ENCODE measurements around the gene PKDREJ. TPM values are rescaled to one million over a fixed set of nuclear protein-coding genes. Genes with fewer than 3 reads are reported as not detected.

PKDREJ gene
- total and polyA plus RNA-seq, 2 experiments from 2014 or later: 0.04 TPM; not detected in 1

- peaks cover 6% of the 10 kb centered on the region; the same call in 1 of the 2 replicates for H3K4me1 ChIP-seq (ENCODE audit: insufficient read depth)
- in situ Hi-C loops (cut with MboI): no loop called here
- no peak for TF ChIP-seq EZH2 (IDR thresholded peaks at IDR 0.05; ENCODE audit: insufficient read depth, poor library complexity, severe bottlenecking)
- TF ChIP-seq EZH2phosphoT487 (IDR thresholded peaks at IDR 0.05; ENCODE audit: insufficient read depth, low read depth): no peak
- H4K20me1 ChIP-seq (ENCODE audit: insufficient read depth): no peaks in the 10 kb centered on the region
- H3K9me2 ChIP-seq (ENCODE audit: insufficient read depth): no peaks in the 10 kb centered on the region
- H2AFZ ChIP-seq: no peak overlapping the region
- 87 to 88% methylated on average over 12 of the region's 12 CpGs for WGBS, 2 experiments (ENCODE audit: low coverage in 1 of 2, low lambda C conversion rate in 2 of 2, missing lambda C conversion rate in 2 of 2)
- no peak for DNase-seq
- H3K9me3 ChIP-seq (ENCODE audit: low read depth): no peaks in the 10 kb centered on the region
- H3K36me3 ChIP-seq (ENCODE audit: low read depth): peaks cover 18% of the 10 kb centered on the region
- H3K4me3 ChIP-seq: no peak overlapping the region
- H3K4me2 ChIP-seq (ENCODE audit: unreplicated experiment): no peak overlapping the region
- no peaks in the 10 kb centered on the region for H3K27me3 ChIP-seq (replicated peaks; ENCODE audit: insufficient read depth)
- H3F3A ChIP-seq (ENCODE audit: insufficient read depth): no peaks in the 10 kb centered on the region
- no peaks in the 10 kb centered on the region for H3K79me2 ChIP-seq (ENCODE audit: insufficient read depth)
- no peak overlapping the region for H3K9ac ChIP-seq
- no peak overlapping the region for H3K27ac ChIP-seq
Measured at GRCh38 chr22:46273432-46274148, 10.4 kb upstream of the PKDREJ start.

GRCh38 chr22:46272762-46273431 is 9.8 kb upstream of the PKDREJ start:
- Histone ChIP-seq H4K20me1 (ENCODE audit: insufficient read depth) (no peaks in the 10 kb centered on the region), H3K9me3 (ENCODE audit: low read depth) (no peaks in the 10 kb centered on the region), H3K36me3 (ENCODE audit: low read depth) (peaks cover 18% of the 10 kb centered on the region), H3K27ac (no peak overlapping the region), H3K79me2 (ENCODE audit: insufficient read depth) (no peaks in the 10 kb centered on the region), H3K4me3 (no peak overlapping the region), H3K9ac (no peak overlapping the region), H2AFZ (no peak overlapping the region), H3K4me1 (ENCODE audit: insufficient read depth) (peaks cover 9% of the 10 kb centered on the region; the same call in 1 of the 2 replicates), H3K4me2 (ENCODE audit: unreplicated experiment) (no peak overlapping the region), H3K9me2 (ENCODE audit: insufficient read depth) (no peaks in the 10 kb centered on the region), H3K27me3 (replicated peaks; ENCODE audit: insufficient read depth) (no peaks in the 10 kb centered on the region), H3F3A (ENCODE audit: insufficient read depth) (no peaks in the 10 kb centered on the region)
- no peak for DNase-seq
- WGBS, 2 experiments (ENCODE audit: low coverage in 1 of 2, low lambda C conversion rate in 2 of 2, missing lambda C conversion rate in 2 of 2): 97% methylated on average over 11 to 12 of the region's 12 CpGs
- TF ChIP-seq EZH2 (IDR thresholded peaks at IDR 0.05; ENCODE audit: insufficient read depth, poor library complexity, severe bottlenecking): no peak
- TF ChIP-seq EZH2phosphoT487 (IDR thresholded peaks at IDR 0.05; ENCODE audit: insufficient read depth, low read depth): no peak
- in situ Hi-C loops (cut with MboI): no loop called here

GRCh38 chr22:46272196-46272595 is 9.1 kb upstream of the PKDREJ start:
- in situ Hi-C loops (cut with MboI): no loop called here
- H3F3A ChIP-seq (ENCODE audit: insufficient read depth): no peaks in the 10 kb centered on the region
- no peak overlapping the region for H3K4me2 ChIP-seq (ENCODE audit: unreplicated experiment)
- 94 to 97% methylated on average over 8 of the region's 8 CpGs for WGBS, 2 experiments (ENCODE audit: low coverage in 1 of 2, low lambda C conversion rate in 2 of 2, missing lambda C conversion rate in 2 of 2)
- TF ChIP-seq EZH2phosphoT487 (IDR thresholded peaks at IDR 0.05; ENCODE audit: insufficient read depth, low read depth) (no peak), EZH2 (IDR thresholded peaks at IDR 0.05; ENCODE audit: insufficient read depth, poor library complexity, severe bottlenecking) (no peak)
- no peaks in the 10 kb centered on the region for H3K9me2 ChIP-seq (ENCODE audit: insufficient read depth)
- H2AFZ ChIP-seq: no peak overlapping the region
- H3K9me3 ChIP-seq (ENCODE audit: low read depth): no peaks in the 10 kb centered on the region
- H3K27ac ChIP-seq: no peak overlapping the region
- peaks cover 18% of the 10 kb centered on the region for H3K36me3 ChIP-seq (ENCODE audit: low read depth)
- peaks cover 11% of the 10 kb centered on the region; the same call in 1 of the 2 replicates for H3K4me1 ChIP-seq (ENCODE audit: insufficient read depth)
- H3K27me3 ChIP-seq (replicated peaks; ENCODE audit: insufficient read depth): no peaks in the 10 kb centered on the region
- no peak overlapping the region for H3K4me3 ChIP-seq
- H4K20me1 ChIP-seq (ENCODE audit: insufficient read depth): no peaks in the 10 kb centered on the region
- H3K79me2 ChIP-seq (ENCODE audit: insufficient read depth): no peaks in the 10 kb centered on the region
- no peak for DNase-seq
- no peak overlapping the region for H3K9ac ChIP-seq

GRCh38 chr22:46269564-46269963 is 6.4 kb upstream of the PKDREJ start:
- no peak for DNase-seq
- H4K20me1 ChIP-seq (ENCODE audit: insufficient read depth): no peaks in the 10 kb centered on the region
- no peaks in the 10 kb centered on the region for H3K9me2 ChIP-seq (ENCODE audit: insufficient read depth)
- H3K27ac ChIP-seq: no peak overlapping the region
- no peak overlapping the region for H3K4me2 ChIP-seq (ENCODE audit: unreplicated experiment)
- H3K4me1 ChIP-seq (ENCODE audit: insufficient read depth): peaks cover 12% of the 10 kb centered on the region; the same call in 1 of the 2 replicates
- in situ Hi-C loops (cut with MboI): no loop called here
- H3K9me3 ChIP-seq (ENCODE audit: low read depth): no peaks in the 10 kb centered on the region
- TF ChIP-seq EZH2phosphoT487 (IDR thresholded peaks at IDR 0.05; ENCODE audit: insufficient read depth, low read depth): no peak
- no peak for TF ChIP-seq EZH2 (IDR thresholded peaks at IDR 0.05; ENCODE audit: insufficient read depth, poor library complexity, severe bottlenecking)
- H3F3A ChIP-seq (ENCODE audit: insufficient read depth): 0 out of 2 replicates have a peak, but pooled peaks cover 8% of the 10 kb centered on the region
- H3K27me3 ChIP-seq (replicated peaks; ENCODE audit: insufficient read depth): no peaks in the 10 kb centered on the region
- no peak overlapping the region for H3K9ac ChIP-seq
- no peaks in the 10 kb centered on the region for H3K36me3 ChIP-seq (ENCODE audit: low read depth)
- H3K4me3 ChIP-seq: no peak overlapping the region
- no peaks in the 10 kb centered on the region for H3K79me2 ChIP-seq (ENCODE audit: insufficient read depth)
- H2AFZ ChIP-seq: no peak overlapping the region
- 90 to 91% methylated on average over 11 of the region's 11 CpGs for WGBS, 2 experiments (ENCODE audit: low coverage in 1 of 2, low lambda C conversion rate in 2 of 2, missing lambda C conversion rate in 2 of 2)
